Hematopoietic multipotent progenitor cell treated with erythropoietin and hydrocortisone succinate and interleukin-3 and kit ligand, for 4 days (in vitro differentiated cells): Measurements from ENCODE around the gene ACSM3.
"Not testable (repeated sequence)": the region's sequence is repeated elsewhere in the genome, so short reads cannot be mapped to it uniquely, and the experiment has no call there.

Experiments
- DNase-seq: peaks from one replicate; pipeline ENCODE4 v3.0.0-alpha.2; 2015

ACSM3 gene, protein sequence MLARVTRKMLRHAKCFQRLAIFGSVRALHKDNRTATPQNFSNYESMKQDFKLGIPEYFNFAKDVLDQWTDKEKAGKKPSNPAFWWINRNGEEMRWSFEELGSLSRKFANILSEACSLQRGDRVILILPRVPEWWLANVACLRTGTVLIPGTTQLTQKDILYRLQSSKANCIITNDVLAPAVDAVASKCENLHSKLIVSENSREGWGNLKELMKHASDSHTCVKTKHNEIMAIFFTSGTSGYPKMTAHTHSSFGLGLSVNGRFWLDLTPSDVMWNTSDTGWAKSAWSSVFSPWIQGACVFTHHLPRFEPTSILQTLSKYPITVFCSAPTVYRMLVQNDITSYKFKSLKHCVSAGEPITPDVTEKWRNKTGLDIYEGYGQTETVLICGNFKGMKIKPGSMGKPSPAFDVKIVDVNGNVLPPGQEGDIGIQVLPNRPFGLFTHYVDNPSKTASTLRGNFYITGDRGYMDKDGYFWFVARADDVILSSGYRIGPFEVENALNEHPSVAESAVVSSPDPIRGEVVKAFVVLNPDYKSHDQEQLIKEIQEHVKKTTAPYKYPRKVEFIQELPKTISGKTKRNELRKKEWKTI

DNA sequence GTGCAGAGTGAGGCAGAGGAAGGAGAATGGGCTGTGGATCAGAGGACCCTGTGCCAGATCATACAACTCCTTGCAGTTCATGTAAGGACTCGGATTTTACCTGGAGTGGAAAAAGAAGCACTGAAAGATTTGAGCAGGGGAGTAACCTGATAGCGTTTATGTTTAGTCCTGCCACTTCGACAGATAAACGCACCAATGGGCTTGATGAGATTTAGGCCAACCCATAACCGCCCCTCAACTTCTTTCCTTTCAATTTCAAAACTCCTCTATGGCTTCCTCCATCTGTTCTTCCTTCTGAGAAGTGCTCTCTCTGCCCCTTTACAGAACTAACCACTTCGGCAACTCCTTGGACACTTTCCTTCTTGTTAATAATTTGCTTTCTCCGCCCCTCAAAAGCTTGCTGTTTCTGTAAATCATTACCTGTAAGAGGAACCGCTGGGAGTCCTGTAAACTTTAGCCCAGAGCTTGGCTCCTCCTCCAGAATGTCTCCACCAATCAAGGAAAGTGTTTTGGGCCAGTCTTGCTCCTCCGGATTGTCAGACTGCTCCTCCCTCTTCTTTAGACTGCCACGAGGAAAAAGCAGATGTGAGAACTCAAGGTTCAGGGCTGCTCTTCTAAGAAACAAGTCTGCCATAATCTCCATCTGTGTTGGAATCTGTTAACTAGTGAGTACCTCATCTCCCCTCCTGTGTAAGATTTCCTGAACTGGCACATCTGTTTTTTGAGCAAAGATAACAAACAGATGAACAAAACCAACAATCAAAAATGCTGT, at the start of gene ACSM3:
Gene ACSM3 (plus strand): TSS at position 554 of the 772 bp plus-strand sequence. CDS start 6,021 bp downstream, outside the sequence.
- peak; percentile 94 for DNase-seq

DNA sequence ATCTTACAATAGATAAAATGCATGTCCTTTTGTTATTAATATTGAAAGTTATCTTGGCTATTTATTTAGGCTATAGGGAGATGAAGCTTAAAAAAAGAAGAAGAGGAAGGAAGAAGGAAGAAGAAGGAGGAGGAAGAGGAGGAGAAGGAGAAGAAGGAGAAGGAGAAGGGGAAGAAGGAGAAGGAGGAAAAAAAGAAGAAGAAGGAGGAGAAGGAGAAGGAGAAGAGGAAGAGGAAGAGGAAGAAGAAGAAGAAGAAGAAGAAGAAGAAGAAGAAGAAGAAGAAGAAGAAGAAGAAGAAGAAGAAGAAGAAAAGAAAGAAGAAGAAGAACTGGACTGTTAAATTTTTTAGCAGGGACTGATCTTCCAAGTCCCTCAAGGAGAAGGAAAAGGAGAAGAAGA, 46.1 kb upstream of the ACSM3 start:
- DNase-seq: not testable (repeated sequence)

DNA sequence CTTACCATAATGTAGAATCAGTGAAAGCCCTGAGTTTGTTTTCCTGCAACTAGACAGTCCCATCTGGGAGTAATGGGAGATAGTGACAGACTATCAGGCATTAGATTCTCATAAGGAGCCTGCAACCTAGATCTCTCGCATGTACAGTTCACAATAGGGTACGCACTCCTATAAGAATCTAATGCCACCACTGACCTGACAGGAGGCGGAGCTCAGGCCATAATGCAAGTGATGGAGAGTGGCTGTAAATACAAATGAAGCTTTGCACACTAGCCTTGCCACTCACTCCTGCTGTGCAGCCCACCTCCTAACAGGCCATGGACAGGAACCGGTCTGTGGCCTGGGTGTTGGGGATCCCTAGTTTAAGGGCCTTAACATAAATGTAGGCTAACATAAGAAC, 43.6 kb upstream of the ACSM3 start:
- no peak for DNase-seq

DNA sequence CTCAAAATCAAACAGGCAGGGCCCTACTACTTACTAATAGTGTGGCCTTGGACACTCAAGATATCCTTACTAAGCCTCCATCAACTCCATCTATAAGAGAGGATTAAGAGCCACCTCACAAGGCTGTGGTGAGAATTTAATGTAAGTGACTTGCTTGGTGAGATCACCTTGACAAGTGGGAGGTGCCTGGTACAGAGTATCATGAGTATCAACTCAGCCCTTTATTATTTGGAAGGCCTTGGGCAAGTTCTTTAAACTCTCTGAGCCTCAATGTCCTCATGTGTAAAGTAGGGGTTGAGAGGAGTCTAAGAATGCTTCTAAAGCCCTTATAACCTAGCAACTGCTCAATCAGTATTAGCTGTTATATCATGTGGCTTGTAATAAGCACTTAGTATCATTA, 37.2 kb upstream of the ACSM3 start:
- DNase-seq: no peak

DNA sequence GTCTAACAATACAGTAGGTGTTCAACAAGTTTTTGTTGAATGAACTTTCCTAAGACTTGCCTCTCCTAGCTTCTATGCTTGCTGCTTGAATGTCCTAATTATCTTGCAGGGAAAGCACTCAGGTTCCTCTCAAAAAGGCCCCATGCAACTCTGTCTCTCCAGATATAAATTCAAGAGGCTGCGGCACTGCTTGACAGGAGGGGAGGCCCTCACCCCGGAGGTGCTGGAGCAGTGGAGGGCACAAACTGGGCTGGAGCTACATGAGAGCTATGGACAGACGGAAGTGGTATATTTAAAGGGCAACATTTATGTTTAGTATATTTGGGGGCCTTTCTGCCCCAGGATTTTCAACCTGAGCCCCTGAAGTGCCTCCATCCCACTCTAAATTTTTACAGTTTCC, 36.6 kb upstream of the ACSM3 start:
- no peak for DNase-seq

DNA sequence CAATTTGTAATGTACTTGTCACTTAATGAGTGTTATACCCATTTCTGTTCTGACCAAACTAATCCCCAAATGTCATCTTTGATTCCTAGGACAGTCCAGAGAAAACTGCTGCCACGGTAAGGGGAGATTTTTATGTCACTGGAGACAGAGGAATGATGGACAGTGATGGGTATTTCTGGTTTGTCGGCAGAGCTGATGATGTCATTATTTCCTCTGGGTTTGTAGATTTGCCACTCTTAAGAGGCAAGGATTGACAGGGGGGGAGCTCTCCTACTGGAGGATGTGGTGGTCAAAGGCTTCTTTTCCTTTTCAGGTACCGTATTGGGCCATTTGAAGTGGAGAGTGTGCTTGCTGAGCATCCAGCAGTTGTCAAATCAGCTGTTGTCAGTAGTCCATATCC, 34.7 kb upstream of the ACSM3 start:
- no peak for DNase-seq

DNA sequence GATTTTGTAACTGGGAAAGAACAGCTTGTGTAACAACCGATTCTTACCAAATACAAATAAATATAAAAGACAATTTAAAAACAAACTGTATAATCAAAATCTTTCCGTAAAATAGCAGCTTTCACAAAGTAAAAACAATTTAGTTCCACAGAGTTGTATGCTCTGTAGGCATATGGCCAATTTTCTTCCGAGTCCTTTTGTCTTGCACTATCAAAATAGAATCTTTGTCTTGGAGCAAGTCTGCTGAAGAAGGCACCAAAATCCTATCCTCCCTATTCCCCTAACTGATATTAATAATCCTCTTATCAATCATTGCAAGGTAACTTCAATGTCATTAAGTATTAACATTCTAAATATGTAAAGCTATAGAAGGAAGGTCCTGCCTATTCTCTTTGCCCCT, 29.8 kb upstream of the ACSM3 start:
- DNase-seq: no peak

DNA sequence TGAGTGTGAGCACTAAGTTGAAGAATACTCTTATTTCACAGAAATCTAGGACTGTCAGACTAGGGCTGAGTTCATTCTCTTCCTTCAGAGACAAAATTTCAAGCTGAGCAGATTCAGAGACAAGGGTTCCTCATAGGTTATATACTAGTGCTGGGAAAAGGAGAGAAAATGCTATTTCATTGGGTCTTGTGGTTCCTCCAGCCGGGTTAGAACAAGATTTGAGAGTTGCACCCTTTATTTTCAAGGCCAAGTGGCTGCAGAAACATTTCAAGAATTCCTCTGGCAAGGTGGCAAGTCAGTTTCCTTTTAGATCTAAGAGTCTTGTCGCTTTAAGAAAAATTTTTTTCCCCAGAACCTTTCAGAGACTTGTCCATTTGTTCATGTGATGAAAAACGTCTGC, 29.0 kb upstream of the ACSM3 start:
- no peak for DNase-seq

DNA sequence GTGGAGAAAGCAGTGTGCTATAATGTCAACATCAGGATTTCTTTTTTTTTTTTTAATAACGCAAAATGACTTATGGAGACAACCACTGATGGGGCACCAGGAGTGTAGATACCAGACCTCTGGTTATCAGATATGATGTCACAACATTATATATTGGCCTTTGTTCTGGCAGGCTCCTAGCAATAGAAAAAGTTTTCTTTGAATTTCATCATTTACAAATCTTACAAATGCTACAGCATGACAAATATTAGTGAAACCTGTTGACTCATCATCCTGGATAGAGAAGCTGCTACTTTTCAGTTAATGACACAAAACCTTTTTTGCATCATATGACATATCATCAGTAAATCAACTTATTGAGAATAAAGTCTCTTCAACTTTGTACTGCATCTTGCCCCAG, 28.3 kb upstream of the ACSM3 start:
- DNase-seq: no peak

DNA sequence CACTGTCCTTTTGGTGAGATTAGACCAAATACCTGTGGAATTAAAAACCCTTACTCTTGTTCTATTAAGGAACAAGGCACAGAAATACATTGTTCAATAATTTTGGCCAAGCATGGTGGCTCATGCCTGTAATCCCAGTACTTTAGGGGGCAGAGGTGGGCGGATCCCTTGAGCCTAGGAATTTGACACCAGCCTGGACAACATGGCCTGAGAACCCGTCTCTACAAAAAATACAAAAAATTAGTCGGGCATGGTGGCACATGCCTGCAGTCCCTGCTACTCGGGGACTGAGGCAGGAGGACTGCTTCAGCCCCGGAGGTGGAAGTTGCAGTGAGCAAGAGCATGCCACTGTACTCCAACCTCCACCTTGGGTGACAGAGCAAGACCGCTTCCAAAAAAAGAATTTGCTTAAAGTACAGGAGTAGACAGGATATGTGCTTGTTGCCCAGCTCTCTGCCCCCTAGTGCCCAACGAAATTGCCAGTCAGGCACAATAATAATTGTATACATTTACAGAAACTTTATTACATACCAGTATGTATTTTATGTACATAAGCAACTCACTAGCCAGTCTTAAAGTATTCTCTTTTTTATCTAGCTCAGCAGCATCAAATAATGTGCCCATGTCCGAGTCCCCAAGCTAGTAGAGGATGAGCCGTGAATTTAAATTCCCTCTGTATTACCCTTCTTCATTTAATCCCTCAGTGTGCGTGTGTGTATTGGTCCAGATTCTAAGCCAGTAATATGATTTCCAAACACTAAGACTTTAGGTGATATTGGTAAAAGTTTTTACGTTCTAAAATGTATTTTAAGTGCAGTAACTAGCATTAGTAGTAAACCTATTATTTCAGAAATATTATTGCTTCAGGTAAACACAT, 23.6 kb upstream of the ACSM3 start:
- peak; percentile 80 for DNase-seq

DNA sequence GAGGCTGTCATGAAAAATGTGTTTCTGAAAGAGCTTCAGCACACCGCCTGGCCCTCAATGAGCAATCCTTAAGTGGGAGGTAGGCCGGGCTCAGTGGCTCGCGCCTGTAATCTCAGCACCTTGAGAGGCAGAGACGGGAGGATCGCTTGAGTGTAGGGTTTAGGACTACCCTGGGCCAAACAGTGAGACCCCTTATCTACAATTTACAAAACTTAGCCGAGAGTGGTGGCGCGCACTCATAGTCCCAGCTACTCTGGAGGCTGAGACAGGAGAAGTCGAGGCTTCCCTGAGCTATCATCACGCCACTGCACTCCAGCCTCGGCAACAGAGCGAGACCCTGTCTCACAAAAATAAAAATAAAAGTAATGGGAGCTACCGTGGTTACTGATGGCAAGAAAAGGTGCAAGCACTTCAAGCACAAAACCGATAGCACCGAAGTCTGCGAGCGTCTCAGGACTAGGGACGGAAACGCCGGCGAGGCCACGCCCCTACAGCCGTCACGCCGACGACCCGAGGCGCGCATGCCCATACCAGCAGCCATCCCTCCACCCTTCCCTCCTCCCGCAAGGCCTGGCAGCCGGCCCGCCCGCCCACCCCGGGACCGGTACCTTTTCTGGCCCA, 22.8 kb upstream of the ACSM3 start:
- peak; percentile 95 for DNase-seq

DNA sequence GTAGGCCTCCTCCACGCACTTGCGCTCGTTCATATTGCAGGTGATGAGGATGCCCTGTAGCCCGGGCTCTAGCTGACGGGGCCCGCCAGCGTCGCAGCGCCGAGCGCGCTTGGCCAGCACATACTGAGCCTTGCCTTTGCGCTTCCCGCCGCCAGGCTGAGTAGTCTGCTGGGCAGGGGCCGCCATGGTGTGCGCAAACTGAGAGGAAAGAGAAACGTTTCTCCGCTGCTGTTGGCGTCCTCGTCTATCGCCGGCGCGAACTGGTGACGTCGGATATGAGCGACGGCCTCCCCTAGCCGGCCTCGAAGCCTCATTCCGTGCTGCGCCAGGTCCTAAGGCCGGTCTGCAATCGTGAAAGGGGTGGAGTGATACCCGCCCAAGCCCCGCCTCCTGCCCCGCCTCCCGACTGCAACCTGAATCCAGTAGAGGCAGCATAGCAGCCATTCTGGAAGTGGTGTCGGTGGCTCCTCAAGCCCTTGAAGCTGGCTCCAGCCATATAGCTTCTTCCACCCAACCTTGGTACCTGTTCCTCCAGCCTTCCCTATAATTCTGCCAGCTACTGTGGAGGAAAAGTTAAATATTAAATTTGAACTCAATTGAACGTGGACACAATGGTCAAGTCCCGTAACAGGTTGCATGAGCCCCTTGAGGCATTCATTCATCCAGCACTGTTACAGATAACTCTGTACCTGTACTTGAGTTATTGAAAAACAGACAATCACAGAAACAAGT, 22.1 kb upstream of the ACSM3 start, which contains the start of gene THUMPD1:
Gene THUMPD1 (minus strand): TSS at position 265 of the 732 bp plus-strand sequence. CDS start 79 bp downstream, at position 186.
- DNase-seq: peak; percentile 98

DNA sequence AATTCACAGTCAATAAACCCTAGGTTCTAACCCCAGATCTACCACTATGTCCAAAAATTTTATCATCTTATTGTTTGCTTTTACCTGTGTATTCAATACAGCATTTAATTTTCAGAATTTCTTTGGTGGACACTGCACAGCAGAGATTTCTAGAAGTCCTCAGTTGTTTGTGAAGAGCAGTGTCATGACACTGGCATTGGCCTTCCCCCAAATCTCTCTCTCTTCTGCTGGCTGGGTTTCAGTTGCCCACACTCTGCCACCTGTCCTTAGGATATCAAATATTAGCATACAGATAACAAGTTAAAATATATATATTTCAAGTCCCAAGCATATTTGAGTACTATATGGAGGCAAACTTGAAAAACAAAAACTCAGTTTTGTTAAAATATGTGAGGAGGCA, 20.2 kb upstream of the ACSM3 start:
- no peak for DNase-seq

DNA sequence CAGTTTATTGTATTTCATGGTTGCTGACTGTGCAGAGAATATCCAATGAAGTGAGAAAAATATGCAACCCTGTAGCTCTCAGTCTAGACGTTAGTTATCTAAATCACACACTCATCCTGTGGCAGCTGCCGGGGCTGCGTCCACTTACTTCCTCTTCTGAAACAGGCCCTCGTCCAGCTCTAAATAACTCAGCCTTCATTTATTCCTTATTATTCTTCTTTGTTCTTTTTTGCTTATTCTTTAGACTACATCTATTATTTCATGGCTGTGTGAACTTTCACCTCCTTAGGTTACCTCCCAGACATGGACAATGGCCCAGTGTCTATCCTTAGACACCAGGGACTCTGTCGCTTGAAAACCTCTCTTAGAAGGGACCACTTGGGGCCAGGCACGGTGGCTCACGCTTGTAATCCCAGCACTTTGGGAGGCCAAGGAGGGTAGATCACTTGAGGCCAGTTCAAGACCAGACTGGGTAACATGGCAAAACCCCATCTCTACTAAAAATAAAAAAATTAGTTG, 18.8 kb upstream of the ACSM3 start:
- DNase-seq: peak; percentile 96

DNA sequence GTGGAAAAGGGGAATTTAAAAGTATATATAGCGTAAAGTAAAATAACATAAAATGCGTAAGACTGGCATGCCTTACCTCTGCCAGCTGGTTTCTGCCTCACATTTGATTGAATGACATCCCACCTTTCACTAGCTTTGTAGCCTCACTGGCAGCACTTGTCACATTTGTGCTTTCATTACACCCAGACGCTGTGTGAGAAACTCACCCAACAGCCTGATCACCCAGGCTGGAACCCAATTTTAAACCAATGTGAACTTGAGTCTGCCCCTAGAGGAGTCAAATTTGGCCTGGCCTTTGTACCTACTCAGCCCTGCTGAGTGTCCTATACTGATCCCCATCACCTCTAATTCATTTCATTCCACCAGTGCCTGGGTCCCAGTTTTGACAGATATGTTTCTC, 17.4 kb upstream of the ACSM3 start:
- no peak for DNase-seq

DNA sequence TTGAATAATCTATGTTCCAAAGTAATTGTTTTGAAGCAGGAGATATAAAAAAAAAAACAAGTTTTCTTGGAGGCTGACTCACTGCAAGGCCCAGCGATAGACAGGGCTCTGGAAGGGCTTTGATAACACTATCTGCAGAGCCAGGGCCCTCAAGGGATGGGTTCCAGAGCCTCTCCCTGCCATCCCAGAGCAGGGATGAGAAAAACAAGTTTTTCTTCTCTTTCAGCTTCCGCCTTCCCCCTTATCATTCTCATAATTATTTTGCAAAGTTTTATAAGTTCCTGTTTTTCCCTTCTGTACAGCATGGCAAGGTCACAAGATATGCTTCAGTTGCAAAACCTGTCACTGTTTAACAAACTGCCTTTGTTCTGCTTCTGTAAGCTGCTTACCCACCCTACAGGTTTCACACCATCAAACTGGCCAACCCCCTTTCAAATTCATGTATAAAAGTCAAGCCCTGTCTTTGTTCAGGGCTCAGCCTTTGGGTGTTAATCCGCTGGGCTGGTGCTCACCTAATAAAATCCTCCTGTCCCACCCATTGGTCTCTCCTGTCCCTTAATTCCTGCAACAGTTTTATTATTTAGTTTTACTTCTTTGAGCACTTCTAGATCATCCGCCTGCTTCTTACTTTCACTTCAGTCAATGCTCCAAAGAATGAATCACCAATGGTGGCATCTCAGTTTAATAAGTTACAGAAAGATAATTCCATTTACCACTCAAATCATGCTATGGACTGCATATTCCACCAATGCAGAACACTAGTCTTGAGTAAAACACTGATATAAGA, 16.6 kb upstream of the ACSM3 start:
- DNase-seq: peak; percentile 94

DNA sequence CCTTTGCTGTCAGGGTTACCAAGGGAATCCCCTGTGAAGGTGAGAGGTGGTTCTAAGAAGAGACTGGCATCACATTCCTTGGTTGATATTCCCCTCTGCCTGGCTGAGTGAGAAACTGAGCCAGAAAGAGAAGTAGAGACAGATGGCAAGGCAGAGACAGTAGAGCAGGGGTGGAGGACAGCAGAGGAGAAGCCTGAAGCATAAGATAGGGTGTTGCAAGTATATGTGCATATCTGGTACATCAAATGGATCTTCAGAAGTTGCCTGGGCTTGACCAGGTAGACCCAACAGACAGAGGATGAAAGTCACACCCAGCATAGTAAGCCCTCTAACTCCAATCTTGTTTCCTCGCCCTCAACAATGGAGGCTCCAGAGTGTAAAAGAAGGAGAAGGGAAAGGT, 14.3 kb upstream of the ACSM3 start:
- DNase-seq: no peak

DNA sequence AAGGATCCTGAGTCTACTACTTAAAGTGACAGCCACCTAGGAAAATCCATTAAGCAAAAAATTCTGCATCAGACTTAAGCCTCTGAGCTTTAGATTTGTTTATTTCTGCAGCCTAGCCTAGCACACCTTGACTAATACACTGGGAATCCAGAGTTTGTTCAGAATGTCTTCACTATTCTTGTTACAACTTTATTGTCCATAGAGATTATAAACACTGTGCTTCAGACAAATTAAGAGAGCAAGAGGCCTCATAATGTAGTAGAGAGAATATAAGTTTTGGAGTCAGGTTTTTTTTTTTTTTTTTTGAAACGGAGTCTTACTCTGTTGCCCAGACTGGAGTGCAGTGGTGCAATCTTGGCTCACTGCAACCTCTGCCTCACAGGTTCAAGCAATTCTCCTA, 13.3 kb upstream of the ACSM3 start:
- DNase-seq: no peak

DNA sequence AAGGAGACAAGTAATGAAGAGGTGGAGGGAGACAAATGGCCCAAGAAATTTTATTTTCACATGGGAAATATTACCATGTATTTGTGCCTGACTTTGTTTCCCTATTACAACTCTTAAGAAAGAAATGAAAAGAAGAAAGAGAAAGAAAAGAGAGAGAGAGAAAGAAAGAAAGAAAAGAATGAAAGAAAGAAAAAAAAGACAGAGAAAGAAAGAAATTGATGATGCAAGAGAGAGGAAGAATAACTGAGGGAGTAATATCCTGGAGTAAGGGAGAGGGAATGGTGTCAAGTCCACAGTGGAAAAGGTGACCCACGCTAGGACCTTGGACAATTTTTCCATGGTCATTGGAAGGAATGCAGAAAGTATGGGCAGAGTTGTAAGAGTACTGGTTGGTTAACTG, 10.1 kb upstream of the ACSM3 start:
- DNase-seq: no peak

DNA sequence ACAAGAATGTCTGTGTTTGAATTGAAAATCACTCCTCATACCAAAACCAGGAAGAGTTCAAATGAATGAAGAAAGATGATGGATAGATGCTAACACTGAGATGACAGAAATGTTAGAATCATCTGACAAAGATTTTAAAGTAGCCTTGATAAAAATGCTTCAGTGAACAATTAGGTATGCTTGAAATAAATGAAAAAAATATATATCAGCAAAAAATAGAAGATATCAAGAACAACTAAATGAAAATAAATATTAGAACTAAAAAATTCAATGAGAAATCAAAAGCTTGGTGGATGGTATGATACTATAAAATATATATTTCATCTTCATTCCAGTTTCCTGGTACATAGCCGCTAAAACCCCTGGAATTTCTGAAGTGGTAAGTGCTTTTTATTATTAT, 8.6 kb upstream of the ACSM3 start:
- DNase-seq: no peak
